GOT3 (cell line): Measurements from ENCODE around the gene PRPF31.
"Not testable (repeated sequence)": the region's sequence is repeated elsewhere in the genome, so short reads cannot be mapped to it uniquely, and the experiment has no call there.

Experiments
- DNase-seq: peaks from one replicate; lab custom pipeline; 2025; ENCODE audit warnings: mixed read lengths; lab: John Stamatoyannopoulos, UW

PRPF31 gene, protein sequence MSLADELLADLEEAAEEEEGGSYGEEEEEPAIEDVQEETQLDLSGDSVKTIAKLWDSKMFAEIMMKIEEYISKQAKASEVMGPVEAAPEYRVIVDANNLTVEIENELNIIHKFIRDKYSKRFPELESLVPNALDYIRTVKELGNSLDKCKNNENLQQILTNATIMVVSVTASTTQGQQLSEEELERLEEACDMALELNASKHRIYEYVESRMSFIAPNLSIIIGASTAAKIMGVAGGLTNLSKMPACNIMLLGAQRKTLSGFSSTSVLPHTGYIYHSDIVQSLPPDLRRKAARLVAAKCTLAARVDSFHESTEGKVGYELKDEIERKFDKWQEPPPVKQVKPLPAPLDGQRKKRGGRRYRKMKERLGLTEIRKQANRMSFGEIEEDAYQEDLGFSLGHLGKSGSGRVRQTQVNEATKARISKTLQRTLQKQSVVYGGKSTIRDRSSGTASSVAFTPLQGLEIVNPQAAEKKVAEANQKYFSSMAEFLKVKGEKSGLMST

GRCh38 chr19:54115109-54116063, at the start of gene PRPF31, which contains the start of gene TFPT:
TSS of gene PRPF31 (plus strand) at chr19:54115754. CDS start at chr19:54118279, 2,525 bp downstream.
TSS of gene TFPT (minus strand) at chr19:54115657. CDS start at chr19:54115269, 388 bp downstream.
- DNase-seq = peak; percentile 76

DNA sequence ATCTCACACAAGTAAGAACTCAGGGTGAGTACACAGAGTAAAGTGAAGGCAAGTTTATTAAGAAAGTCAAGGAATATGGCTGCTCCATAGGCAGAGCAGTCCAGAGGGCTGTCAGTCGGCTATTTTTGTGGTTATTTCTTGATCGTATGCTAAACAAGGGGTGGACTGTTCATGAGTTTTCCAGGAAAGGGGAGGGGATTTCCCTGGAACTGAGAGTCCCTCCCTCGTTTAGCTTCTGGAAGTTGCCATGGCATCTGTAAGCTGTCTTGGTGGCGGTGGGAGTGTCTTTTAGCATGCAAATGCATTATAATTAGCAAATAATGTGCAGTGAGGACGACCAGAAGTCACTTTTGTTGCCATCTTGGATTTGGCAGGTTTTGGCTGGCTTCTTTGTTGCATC, 46.1 kb upstream of the PRPF31 start:
- DNase-seq = no peak

GRCh38 chr19:54073829-54074228, 41.7 kb upstream of the PRPF31 start:
- DNase-seq = no peak

DNA sequence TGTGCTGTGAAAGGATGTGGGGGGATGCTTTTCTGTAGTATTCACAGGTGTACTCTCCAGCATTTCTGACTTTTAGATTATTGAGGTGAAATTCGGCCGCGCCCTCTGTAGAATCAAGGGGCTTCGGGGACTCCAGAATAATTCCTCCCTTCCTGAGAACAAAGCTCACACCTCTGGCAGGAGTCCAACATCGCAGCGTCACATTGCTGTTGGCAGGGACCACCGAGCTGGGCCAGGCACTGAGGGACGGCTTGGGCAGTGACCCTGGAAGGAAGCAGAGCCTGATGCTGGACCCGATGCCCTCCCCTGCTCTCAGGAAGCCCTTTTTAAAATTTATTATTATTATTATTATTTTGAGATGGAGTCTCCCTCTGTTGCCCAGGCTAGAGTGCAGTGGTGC, 40.7 kb upstream of the PRPF31 start:
- DNase-seq = no peak

GRCh38 chr19:54077334-54077733, 38.2 kb upstream of the PRPF31 start:
- no peak for DNase-seq

- no peak for DNase-seq
These were observed 34.5 kb upstream of the PRPF31 start, which contains the start of gene TARM1 for GRCh38 chr19:54081032-54081431. TSS of gene TARM1 (minus strand) at chr19:54081365. CDS start at chr19:54081340, 25 bp downstream.

DNA sequence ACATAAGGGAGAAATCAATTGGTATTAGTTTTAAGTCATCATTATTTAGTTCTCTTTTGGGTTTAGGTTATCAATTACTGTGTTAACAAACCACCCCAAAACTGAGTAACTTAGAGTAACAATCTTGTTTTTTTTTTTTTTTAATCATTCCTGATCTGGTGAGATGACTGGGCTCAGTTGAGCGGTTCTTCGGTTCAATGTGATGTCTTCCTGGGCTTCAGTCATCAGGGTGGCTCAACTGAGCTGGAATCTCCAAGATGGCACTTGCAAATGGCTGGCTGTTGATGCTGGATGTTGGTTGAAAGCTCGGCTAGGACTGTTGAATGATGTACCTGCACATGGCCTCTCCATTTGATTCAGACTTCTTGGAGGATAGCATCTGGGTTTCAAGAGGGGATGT, 31.1 kb upstream of the PRPF31 start:
- no peak for DNase-seq

DNA sequence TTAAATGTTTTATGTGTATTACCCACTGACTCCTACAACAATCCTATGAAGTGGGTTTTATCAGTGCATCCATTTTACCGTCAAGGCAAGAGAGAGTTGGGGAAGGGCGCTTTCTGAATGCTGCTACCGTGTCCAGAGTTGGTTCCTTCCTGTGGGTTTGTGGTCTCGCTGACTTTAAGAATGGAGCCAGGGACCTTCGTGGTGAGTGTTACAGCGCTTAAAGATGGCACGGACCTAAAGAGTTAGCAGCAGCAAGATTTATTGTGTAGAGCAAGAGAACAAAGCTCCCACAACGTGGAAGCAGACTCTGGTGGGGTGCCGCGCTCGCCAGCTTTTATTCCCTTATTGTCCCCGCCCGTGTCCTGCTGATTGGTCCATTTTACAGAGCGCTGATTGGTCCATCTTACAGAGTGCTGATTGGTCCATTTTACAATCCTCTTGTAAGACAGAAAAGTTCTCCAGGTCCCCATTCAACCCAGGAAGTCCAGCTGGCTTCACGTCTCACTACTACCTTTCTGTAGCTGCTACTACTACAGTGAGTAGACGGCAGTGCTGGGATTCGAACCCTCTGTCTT, 21.0 kb upstream of the PRPF31 start:
- DNase-seq = no peak

DNA sequence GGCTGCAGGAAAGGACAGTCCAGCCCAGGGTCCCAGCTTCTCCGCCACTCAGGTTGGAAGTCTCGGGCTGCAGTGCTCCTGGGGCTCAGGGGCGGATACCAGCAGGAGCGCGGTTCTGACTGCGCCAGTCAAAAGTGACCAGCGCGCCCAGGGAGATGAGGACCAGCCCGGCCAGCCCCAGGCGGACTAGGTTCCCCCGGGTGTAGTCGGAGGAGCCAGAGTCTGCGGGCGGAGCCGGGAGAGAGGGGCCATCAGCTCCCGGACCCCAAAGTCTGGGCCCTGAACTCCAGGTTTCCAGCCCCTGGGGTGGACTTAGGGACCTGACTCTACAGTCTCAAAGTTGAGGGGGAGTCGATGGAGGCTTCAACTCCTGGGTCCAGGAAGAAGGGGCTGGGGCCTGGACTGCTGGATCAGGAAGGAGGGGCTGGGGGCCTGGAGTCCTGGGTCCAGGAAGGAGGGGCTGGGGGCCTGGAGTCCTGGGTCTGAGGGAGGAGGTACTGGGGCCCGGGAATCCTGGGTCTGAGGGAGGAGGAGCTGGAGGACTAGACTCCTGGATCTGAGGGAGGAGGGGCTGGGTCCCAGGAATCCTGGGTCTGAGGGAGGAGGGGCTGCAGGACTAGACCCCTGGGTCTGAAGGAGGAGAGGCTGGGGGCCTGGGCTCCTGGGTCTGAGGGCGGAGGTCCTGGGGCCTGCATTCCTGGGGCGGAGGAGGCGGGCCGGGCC, 20.3 kb upstream of the PRPF31 start:
- no peak for DNase-seq

DNA sequence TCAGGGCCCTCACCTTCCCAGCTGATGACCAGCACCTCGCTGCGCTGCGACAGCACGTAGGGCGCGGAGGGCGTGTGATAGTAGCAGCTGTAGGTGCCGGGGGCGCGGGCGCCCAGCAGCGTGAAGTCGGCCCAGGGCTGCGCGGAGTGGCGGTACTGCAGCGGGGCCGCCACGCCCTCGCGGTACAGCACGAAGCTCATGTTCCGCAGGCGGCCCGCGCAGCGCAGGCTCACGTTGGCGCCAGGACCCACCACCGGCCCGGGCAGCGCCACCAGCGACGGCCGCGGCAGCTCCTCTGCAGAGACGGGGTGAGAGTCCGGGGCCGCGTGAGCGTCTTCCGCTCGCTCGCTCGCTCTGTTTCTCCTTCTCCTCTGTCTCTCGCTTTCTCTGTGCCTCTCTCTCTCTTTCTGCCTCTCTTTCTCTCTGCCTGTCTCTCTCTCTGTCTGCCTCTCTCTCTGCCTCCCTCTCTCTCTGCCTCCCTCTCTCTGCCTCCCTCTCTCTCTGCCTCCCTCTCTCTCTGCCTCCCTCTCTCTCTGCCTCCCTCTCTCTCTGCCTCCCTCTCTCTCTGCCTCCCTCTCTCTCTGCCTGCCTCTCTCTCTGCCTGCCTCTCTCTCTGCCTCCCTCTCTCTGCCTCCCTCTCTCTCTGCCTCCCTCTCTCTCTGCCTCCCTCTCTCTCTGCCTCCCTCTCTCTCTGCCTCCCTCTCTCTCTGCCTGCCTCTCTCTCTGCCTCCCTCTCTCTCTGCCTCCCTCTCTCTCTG, 19.5 kb upstream of the PRPF31 start:
- DNase-seq = peak; percentile 13

DNA sequence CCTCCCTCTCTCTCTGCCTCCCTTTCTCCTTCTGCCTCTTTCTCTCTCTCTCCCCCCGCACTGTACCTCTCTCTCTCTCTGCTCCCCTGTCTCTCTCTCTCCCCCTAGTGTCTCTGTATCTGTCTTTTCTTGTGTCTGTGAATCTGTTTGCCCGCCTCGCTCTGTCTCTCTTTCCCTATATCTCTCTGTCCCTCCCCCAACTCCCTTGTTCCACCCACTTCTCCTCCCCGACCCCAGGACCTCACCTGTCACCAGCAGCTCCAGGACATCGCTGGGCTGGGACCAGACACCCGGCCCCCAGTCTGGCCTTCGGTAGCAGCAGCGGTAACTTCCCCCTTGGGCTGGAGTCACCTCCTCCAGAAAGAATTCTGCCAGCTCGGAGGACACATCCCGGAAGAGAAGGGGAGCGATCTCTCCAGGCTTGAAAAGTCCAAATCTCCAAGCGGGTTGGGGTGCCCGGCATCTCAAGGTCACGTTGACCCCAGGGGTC, 18.9 kb upstream of the PRPF31 start:
- DNase-seq = no peak

GRCh38 chr19:54099190-54099902, 16.2 kb upstream of the PRPF31 start:
- no peak for DNase-seq

DNA sequence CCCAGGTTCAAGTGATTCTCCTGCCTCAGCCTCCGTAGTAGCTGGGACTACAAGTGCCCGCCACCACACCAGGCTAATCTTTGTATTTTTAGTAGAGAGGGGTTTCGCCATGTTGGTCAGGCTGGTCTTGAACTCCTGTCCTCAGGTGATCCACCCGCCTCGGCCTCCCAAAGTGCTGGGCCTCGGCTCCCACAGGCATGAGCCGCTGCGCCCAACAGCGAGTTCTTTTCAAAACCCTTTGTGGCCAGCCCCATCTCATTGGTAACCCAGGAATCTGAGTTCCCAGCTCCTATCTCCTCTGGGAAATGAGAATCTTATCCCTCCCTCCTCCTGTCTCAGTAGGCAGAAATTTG, 15.7 kb upstream of the PRPF31 start:
- DNase-seq = not testable (repeated sequence)

- DNase-seq = no peak
These were observed 15.0 kb upstream of the PRPF31 start, which contains the start of gene OSCAR for GRCh38 chr19:54100561-54100960. TSS of gene OSCAR (minus strand) at chr19:54100803. CDS start at chr19:54100792, 11 bp downstream.

- DNase-seq = peak; percentile 93
These were observed 13.0 kb upstream of the PRPF31 start, which contains the start of gene NDUFA3 for GRCh38 chr19:54102421-54103169. TSS of gene NDUFA3 (plus strand) at chr19:54102855. CDS start at chr19:54102879, 24 bp downstream.

DNA sequence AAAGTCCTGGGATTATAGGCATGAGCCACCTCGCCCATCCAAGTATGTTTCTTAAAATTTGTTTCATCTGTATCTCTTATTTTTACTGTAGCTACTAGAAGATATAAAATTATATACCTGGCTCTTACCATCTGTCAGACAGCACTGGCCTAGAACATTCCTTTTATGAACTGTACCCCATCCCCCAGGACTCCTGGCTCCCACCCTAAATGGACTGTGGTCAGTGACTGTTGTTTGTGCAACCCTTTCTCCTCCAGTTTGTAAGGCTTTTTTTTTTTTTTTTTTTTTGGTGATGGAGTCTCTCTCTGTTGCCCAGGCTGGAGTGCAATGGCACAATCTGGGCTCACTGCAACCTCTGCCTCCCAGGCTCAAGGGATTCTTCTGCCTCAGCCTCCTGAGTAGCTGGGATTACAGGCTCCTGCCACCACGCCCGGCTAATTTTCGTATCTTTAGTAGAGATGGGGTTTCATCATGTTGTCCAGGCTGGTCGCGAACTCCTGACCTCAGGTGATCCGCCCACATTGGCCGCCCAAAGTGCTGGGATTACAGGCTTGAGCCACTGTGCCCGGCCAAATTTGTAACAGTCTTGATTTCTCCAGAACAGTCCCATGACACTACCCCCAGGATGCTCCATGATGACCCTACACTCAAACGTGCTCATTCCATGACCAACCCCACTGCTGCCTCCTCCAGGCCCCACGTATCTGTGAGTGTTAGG, 10.4 kb upstream of the PRPF31 start:
- DNase-seq = no peak

GRCh38 chr19:54105796-54106195, 9.8 kb upstream of the PRPF31 start:
- no peak for DNase-seq

- DNase-seq = no peak
These were observed 8.8 kb upstream of the PRPF31 start for GRCh38 chr19:54106716-54107115.
